Breast epithelium (tissue), 3 donors: Measurements from ENCODE around the gene EGLN3.

ENCODE experiments used
- POLR2A ChIP-seq: fragments of 450-650 bp; IDR thresholded peaks from one replicate; pipeline ENCODE4 v1.6.1; 2016; ENCODE audit warnings: antibody characterized with exemption, mild to moderate bottlenecking, moderate library complexity
- POLR2AphosphoS5 ChIP-seq, 3 donors: sonication (generic); formaldehyde crosslinking; IDR thresholded peaks; one replicate each; pipeline ENCODE4 v1.6.1; 2017; ENCODE audit warnings: antibody characterized with exemption in 3 of 3
- TF ChIP-seq, protein P1 (sequence below), 3 donors: fragments of 450-650 bp; IDR thresholded peaks; one replicate each; pipeline ENCODE4 v1.5.1; 2016 to 2017; ENCODE audit warnings: antibody characterized with exemption in 3 of 3, mild to moderate bottlenecking in 3 of 3, moderate library complexity in 3 of 3

DNA sequence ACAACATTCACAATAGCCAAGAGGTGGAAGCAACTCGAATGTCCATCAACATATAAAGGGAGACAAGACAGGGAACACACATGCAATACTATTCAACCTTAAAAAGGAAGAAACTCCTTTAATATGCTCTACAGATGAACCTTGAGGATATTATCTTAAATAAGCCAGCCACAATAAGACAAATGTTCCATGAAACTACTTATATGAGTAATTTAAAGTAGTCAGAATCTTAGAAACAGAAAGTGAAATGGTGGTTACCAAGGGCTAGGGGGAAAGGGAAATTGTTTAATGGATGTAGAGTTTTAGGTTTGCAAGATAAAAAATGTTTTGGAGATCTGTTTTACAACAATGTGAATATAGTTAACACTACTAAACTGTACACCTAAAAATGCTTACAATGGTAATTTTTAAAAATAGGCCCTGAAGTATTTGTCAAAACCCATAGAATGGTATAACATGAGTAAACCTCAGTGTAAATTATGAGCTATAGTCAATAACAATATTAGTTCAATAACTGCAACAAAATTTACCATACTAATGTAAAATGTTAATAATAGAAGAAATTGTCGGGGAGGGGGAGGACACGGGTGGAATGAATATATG lies 71.1 kb downstream of the EGLN3 start:
- TF ChIP-seq, protein P1, sequence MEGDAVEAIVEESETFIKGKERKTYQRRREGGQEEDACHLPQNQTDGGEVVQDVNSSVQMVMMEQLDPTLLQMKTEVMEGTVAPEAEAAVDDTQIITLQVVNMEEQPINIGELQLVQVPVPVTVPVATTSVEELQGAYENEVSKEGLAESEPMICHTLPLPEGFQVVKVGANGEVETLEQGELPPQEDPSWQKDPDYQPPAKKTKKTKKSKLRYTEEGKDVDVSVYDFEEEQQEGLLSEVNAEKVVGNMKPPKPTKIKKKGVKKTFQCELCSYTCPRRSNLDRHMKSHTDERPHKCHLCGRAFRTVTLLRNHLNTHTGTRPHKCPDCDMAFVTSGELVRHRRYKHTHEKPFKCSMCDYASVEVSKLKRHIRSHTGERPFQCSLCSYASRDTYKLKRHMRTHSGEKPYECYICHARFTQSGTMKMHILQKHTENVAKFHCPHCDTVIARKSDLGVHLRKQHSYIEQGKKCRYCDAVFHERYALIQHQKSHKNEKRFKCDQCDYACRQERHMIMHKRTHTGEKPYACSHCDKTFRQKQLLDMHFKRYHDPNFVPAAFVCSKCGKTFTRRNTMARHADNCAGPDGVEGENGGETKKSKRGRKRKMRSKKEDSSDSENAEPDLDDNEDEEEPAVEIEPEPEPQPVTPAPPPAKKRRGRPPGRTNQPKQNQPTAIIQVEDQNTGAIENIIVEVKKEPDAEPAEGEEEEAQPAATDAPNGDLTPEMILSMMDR (IDR thresholded peaks at IDR 0.05) = no peak
- TF ChIP-seq POLR2AphosphoS5 (IDR thresholded peaks at IDR 0.05) (no peak), POLR2A (no peak)
